HG03378 (cell line): ENCODE data around the gene TYW1.
"Not testable (repeated sequence)": the region's sequence is repeated elsewhere in the genome, so short reads cannot be mapped to it uniquely, and the experiment has no call there.

ENCODE experiments used
- ATAC-seq: cut with Tn5 transposase; IDR thresholded peaks from one replicate; pipeline ENCODE4 v1.9.1; 2021; ENCODE audit warnings: mild to moderate bottlenecking, moderate library complexity; ENCODE audit not compliant: unreplicated experiment

The TYW1 gene

GRCh38 chr7:67114483-67115246 is 118.0 kb downstream of the TYW1 start:
- not testable (repeated sequence) for ATAC-seq

GRCh38 chr7:67120491-67120890 is 123.9 kb downstream of the TYW1 start:
- ATAC-seq = not testable (repeated sequence)

DNA sequence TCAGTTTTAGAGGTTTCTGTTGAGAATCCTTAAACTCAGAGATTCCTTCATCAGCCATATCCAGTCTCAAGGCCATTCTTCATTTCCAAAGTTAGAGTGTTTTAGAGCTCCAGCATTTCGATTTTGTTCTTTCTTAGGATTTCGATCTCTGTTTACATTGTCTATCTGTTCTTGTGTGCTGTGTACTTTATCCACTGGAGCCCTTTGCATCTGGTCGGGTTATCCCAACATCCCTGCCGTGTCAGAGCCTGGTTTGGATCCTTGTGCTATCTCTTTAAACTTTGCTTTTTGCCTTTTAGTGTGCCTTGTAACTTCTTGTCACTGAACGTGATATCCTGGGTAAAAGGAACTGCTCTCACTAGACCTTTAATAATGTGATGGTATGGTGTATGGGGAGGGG is 131.6 kb downstream of the TYW1 start:
- peak; percentile 1 for ATAC-seq

- not testable (repeated sequence) for ATAC-seq
Measured at GRCh38 chr7:67130766-67131165, 134.1 kb downstream of the TYW1 start.

- ATAC-seq = peak; percentile 58
Measured at GRCh38 chr7:67134912-67135311, 138.3 kb downstream of the TYW1 start.

DNA sequence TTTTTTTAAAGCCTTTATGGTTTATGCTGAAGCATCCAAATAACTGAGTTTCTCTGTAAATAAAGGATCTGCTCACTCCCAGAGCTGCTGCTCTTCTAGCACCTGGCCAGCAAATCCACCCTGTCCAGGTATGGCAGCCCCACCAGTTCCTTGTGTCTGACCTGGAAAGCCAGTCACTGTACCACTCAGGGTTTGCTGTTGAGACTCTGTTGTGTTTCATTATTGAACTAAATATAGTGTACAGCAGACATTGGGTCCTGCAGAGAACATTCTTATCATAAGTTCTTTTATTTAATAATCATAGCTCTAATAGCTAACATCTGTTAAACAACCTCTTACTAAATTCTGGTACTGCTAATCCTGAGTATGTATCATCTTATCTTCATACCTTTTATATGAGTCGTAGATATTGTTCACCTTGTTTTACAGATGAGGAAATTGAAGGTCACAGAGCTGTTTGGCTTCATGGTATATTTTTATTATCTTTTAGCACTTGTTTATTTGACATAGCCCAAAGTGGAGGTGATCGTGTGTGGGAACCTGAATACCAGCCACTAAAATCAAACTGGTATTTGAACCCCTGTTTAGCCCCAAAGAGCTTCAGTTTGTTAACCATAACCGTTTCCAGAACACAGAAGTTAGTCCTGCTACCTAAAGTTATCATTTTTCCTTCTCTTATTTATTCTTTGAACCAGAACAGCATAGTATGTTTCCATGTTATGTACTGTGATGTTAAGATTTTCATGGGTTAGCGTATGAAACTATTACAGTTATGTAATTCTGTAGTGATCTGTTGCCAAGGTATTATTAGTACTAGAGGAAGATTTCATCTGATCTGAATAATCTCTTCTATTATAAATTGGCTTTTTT is 139.2 kb downstream of the TYW1 start:
- ATAC-seq = not testable (repeated sequence)

DNA sequence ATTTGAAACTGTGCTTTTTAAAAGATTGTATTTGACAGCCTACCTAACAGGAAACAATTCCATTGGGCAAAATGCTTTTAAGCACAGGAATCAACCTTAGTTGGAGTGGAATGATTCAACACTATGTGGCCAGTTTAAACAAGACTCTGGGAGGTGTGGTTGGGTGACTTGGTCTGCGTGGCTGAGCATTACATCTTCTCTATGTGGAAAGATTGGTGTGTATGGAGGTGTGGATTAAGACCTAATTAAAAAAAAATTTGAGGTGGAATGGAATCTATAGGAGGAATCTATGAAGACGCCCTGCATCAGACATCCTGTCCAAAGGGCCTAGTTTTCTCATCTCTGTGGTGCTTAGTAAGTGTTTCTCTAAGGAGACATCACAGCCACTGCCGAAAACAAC is 140.9 kb downstream of the TYW1 start:
- ATAC-seq = not testable (repeated sequence)

GRCh38 chr7:67139876-67140275 is 143.2 kb downstream of the TYW1 start:
- not testable (repeated sequence) for ATAC-seq

DNA sequence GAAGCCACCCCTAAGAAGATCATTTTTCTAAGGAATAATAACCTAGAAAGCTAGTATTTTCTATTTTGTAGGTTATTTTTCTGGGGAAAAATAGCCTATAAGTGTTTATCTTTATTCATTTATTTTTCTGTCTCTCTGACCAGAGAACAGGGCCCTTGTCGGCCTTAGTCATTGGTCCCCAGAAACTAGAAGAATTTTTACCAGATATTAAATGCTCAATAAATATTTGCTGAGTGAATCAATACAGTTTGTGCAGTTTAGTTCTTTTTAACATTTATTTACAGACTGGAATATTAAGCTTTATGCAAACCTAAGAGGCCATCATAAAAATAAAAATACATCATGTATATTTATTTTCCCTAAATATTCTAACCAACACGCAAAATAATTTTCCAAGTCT is 144.4 kb downstream of the TYW1 start:
- not testable (repeated sequence) for ATAC-seq

DNA sequence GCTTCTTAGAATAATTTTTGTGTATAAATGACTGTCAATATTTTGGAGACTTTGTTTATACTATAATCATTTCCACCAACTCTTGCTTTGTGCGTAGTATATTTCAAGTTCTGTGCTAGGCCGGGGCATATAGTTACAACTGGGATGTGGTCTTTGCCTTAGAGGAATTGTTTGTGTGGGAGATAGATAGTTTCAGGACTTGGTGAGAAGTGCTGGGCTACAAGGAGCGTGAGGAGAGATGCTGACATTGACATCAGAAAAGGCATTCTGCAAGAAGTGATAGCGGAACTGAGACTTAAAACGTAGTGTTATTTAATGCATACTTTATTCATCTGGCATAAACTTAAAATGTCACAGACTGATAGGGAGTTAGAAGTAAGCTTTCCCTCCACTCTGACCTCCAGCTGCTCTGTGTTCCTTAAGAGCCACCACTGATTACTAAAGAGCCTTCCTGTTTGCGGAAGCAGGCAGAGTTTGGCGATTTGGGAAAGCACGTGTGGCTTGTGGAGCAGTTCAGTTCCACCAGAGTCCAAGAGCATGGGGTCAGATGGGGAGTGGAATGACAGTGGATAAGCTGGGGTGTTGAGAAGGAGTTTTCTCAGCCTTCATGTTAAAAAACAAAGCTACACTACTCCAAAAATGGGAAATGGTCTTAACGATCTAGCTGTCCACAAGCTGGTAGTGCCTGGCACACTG is 146.6 kb downstream of the TYW1 start:
- not testable (repeated sequence) for ATAC-seq

DNA sequence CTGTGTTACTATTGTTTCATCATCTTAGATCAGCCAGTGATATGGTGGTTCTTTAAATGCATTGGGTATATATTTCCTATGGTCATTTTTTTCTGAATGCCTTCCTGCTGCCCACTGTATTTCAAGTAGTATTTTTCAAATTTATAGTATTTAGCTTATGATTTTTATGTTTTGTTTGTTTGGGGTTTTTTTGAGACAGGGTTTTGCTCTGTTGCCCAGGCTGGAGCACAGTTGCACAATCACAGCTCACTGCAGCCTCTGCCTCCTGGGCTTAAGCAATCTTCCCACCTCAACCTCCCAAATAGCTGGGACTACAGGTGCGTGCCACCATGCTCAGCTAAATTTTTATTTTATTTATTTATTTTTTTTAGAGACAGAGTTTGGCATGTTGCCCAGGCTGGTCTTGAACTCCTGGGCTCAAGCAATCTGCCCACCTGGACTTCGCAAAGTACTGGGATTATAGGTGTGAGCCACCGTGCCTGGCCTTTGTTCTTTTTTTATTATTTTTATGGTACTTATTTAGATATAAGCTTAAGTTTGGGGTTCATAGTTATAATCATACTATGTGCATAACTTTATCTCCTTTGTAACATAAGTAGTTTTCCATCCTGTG is 149.1 kb downstream of the TYW1 start:
- ATAC-seq = not testable (repeated sequence)

GRCh38 chr7:67149131-67149530 is 152.5 kb downstream of the TYW1 start:
- not testable (repeated sequence) for ATAC-seq

- ATAC-seq = not testable (repeated sequence)
Measured at GRCh38 chr7:67154374-67154773, 157.7 kb downstream of the TYW1 start.

DNA sequence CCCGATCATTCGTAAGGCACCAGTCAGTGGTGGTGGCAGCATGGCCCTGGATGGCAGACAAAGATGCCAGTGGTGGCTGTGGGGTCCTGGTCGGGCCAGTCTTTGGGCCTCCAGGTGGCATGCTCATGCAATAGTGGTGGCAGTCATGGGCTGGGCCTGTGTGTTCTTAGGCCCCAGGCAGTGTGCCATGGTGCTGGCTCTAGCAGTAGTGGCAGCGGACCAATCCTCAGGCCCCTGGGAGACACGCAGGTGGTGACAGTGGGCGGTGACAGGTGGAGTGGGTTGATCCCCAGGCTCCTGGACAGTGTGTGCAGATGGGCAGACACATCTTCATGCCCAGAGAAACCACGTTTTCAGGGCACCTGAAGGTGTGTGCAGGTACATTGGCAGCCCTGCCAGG is 159.4 kb downstream of the TYW1 start:
- ATAC-seq = not testable (repeated sequence)

GRCh38 chr7:67163285-67163684 is 166.7 kb downstream of the TYW1 start:
- peak; percentile 89 for ATAC-seq

DNA sequence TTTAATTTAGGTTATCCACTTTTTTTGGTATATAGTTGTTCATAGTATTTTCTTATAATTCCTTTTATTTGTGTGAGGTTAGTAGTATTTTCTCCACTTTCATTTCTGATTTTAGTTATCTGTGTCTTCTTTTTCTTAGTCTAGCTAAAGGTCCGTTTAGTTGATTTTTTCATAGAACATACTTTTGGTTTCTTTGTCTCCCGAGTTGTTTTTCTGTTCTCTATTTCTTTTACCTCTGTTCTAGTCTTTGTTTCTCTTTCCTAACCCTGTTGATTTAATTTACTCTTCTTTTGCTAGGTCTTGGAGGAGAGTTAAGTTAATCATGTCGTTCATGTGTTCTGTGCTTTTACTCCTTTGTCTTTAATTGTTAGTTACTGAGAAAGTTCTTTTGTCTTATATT is 174.5 kb downstream of the TYW1 start:
- not testable (repeated sequence) for ATAC-seq

DNA sequence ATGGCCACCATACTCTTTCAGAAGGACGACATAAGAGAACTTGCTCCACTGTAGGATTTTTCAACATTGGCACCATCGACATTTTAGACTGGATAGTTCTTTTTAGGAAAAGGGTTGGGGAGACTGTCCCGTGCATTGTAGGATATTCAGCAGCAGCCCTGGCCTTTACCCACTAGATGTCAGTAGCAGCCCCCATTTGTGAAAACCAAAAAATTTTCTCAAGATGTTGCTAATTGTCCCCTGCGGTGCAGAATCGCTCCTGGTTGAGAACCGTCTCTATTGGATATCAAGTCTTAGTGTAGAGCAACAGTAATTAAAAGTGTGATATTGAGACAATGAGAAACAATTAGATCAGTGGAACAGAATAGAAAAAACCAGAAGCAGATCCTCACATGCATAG is 180.1 kb downstream of the TYW1 start:
- not testable (repeated sequence) for ATAC-seq

DNA sequence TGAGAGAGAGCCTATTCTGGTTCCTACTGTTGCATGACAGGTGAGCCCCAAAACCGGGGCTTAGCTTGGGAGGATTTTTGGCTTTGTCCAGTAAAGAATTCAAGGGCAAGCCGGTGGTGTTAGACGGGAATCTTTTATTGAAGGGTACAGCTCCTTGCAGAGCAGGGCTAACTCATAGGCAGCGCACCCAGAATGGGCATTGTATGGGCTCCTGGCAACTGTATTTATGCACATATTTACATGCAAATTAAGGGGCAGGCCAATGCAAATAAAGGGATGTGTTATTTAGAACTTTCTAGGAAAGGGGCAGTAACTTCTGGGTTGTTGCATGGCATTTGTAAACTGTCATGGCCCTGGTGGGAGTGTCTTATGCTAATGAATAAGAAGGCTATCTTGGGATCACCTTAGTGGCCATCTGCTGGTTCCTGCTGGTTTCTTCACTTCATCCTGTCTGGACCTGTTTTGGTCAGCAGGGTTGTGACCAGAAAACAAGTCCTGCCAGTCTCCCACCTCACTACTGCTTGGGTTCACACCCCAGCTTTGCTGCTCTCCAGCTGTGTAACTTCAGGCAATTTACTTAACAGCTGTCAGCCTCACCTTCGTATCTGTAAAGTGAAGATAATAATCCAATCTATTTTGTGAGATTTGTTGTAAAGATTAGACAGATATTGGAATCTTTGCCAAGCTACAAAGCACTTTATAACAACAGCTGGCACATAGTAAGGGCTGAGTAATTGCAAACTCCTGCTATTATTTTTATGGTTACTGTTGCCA is 182.5 kb downstream of the TYW1 start:
- ATAC-seq = not testable (repeated sequence)

DNA sequence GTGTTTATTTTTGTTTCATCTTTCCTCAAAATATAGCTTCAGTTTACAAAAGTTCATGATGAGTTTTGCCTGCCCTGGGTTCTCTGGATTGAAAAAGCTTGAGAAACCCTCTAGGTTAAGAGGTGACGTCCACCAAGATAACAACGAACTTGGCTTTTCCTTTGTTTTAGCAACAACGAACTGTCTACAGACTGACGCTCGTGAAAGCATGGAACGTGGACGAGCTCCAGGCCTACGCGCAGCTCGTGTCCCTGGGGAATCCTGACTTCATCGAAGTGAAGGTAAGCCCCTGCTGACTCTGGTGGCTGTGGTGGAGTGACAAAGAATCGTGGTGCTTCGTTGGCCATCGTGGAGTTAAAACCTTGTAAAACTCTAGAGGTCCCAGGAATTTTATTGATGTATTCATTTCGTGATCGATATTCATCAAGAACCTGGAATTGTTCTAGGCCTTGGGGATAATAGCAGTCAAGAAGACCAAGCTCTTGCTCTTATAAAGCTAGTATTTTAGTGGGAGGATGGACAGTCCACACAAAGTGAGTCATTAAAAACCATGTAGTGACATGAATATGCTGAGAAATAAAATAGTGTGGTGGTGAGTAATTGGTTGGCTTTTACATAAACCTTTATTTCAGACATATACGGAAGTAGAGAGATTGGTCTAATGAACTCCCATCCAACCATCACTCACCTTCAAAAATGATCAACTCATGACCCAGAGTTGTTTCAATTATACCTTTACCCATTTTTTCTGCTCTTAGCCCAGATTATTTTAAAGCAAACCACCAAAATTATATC is 186.5 kb downstream of the TYW1 start:
- not testable (repeated sequence) for ATAC-seq
